K562 (cell line): ENCODE results near the gene ANAPC5. TPM values are rescaled to one million over a fixed set of nuclear protein-coding genes. Genes with fewer than 3 reads are reported as not detected.

Experiments
- ATAC-seq: fragments of 200-7000 bp; cut with Tn5 transposase; 3 replicates; pipeline ENCODE4 v1.9.1; 2020; ENCODE audit warnings: moderate library complexity
- BruUV-seq: library from RNA; stranded (reverse); fragments of 400-500 nt; replicated peaks from 2 replicates; lab custom pipeline; 2021; lab: Mats Ljungman, UMichigan
- CTCF ChIA-PET: fragments of 300-600 bp; formaldehyde crosslinking; extraction: SDS; loops from one replicate; lab custom pipeline; 2021; ENCODE audit warnings: low intra/inter-chr PET ratio; lab: Yijun Ruan, JAX
- POLR2A ChIA-PET: fragments of 300-600, 350-650 bp; sonication (Branson Sonifier 250); formaldehyde crosslinking; extraction: SDS; loops from one replicate; lab custom pipeline; 2021; ENCODE audit warnings: antibody characterized with exemption, inconsistent platforms; lab: Yijun Ruan, JAX
- DNase-seq, 4 experiments: peaks; one replicate each; pipeline versions ENCODE4 v3.0.0 to v3.0.0-alpha.2; 2011 to 2018; ENCODE audit warnings: low spot score in 3 of 4, mixed read lengths in 3 of 4; ENCODE audit errors: extremely low read depth in 1 of 4
- FAIRE-seq: peaks from 2 replicates; lab custom pipeline; 2011; peaks lifted over from hg19 to GRCh38; lab: Jason Lieb, UNC
- H2AFZ ChIP-seq: 2 replicates; pipeline ENCODE4 v1.6.0; 2011; ENCODE audit warnings: low read depth, low read length, control low read depth, inconsistent platforms
- H3K27ac ChIP-seq: fragments of 200-600 bp; 3 replicates; pipeline ENCODE4 v1.8.0; 2011; ENCODE audit warnings: low read depth, mild to moderate bottlenecking, control low read depth, inconsistent platforms, low read length, moderate library complexity, mixed read lengths; ENCODE audit errors: extremely low read depth
- H3K27me3 ChIP-seq, 2 experiments: fragments of 300-600 bp in 1 of 2; 2 replicates in 1 of 2; 3 replicates in 1 of 2; pipeline versions ENCODE4 v1.6.0 to v1.8.0; 2011; ENCODE audit warnings: inconsistent platforms in 2 of 2, low read length in 2 of 2, mild to moderate bottlenecking in 1 of 2, mixed read lengths in 1 of 2, moderate library complexity in 1 of 2; ENCODE audit not compliant: control insufficient read depth in 2 of 2, insufficient read depth in 2 of 2
- H3K36me3 ChIP-seq: fragments of 300-600 bp; 3 replicates; pipeline ENCODE4 v1.8.0; 2011; ENCODE audit warnings: mild to moderate bottlenecking, low read length, inconsistent platforms; ENCODE audit not compliant: control insufficient read depth, insufficient read depth
- H3K4me1 ChIP-seq, 2 experiments: fragments of 200-600 bp in 1 of 2; replicated peaks in 1 of 2; 2 replicates in 1 of 2; 3 replicates in 1 of 2; pipeline versions ENCODE4 v1.5.1 to v1.8.0; 2011; ENCODE audit warnings: inconsistent platforms in 2 of 2, low read length in 2 of 2, mild to moderate bottlenecking in 1 of 2, mixed read lengths in 1 of 2, moderate library complexity in 1 of 2; ENCODE audit not compliant: control insufficient read depth in 2 of 2, insufficient read depth in 2 of 2
- H3K4me2 ChIP-seq: 2 replicates; pipeline ENCODE4 v1.6.1; 2011; ENCODE audit warnings: low read length, control low read depth, inconsistent platforms, mixed read lengths; ENCODE audit not compliant: insufficient read depth
- H3K4me3 ChIP-seq: fragments of 200-600 bp; sonication (generic), shearing (Covaris generic); 2 replicates; pipeline ENCODE4 v1.5.1; 2016; ENCODE audit warnings: control low read depth, inconsistent platforms
- H3K79me2 ChIP-seq: fragments of 200-600 bp; 3 replicates; pipeline ENCODE4 v1.8.0; 2011; ENCODE audit warnings: low read length, inconsistent platforms; ENCODE audit not compliant: control insufficient read depth, insufficient read depth
- H3K9ac ChIP-seq, 2 experiments: 2 replicates each; pipeline versions ENCODE4 v1.6.0 to v1.6.1; 2011; ENCODE audit warnings: low read depth in 2 of 2, low read length in 2 of 2, control low read depth in 1 of 2, inconsistent platforms in 1 of 2, mild to moderate bottlenecking in 1 of 2, mixed read lengths in 1 of 2; ENCODE audit not compliant: insufficient read depth in 1 of 2
- H3K9me1 ChIP-seq: one replicate; pipeline ENCODE4 v1.6.0; 2011; ENCODE audit warnings: inconsistent platforms, mild to moderate bottlenecking, low read length, moderate library complexity; ENCODE audit not compliant: control insufficient read depth, insufficient read depth
- H3K9me3 ChIP-seq: replicated peaks from 2 replicates; pipeline ENCODE4 v1.5.1; 2011; ENCODE audit warnings: low read depth, low read length, inconsistent platforms; ENCODE audit not compliant: control insufficient read depth, insufficient read depth
- H4K20me1 ChIP-seq: replicated peaks from 2 replicates; pipeline ENCODE4 v1.6.1; 2011; ENCODE audit warnings: low read length, inconsistent platforms, mixed read lengths; ENCODE audit not compliant: control insufficient read depth, insufficient read depth
- BCOR ChIP-seq: fragments of 450-650 bp; IDR thresholded peaks from 2 replicates; pipeline ENCODE4 v1.6.1; 2016
- CHAMP1 ChIP-seq: fragments of 450-650 bp; IDR thresholded peaks from 2 replicates; pipeline ENCODE4 v1.6.1; 2016; ENCODE audit warnings: mild to moderate bottlenecking
- DACH1 ChIP-seq: fragments of 450-650 bp; IDR thresholded peaks from 2 replicates; pipeline ENCODE4 v1.6.1; 2018; ENCODE audit not compliant: partially characterized antibody
- HLTF ChIP-seq: fragments of 450-650 bp; IDR thresholded peaks from 2 replicates; pipeline ENCODE4 v1.6.1; 2016
- KDM1A ChIP-seq, 2 experiments: fragments of 450-650 bp; IDR thresholded peaks; 2 replicates each; pipeline ENCODE4 v1.6.1; 2016; ENCODE audit warnings: mild to moderate bottlenecking in 2 of 2
- MCM3 ChIP-seq: fragments of 450-650 bp; IDR thresholded peaks from 2 replicates; pipeline ENCODE4 v1.6.1; 2016
- MLX ChIP-seq, 2 experiments: fragments of 450-650 bp in 1 of 2; sonication (generic) in 1 of 2; formaldehyde crosslinking; conservative IDR thresholded peaks; 2 replicates each; pipeline versions ENCODE4 v1.4.0 to v1.8.1; 2020 to 2022; ENCODE audit warnings: mild to moderate bottlenecking in 1 of 2, missing genetic modification reagents in 1 of 2
- NCOA2 ChIP-seq, 2 experiments: fragments of 450-650 bp; IDR thresholded peaks; 2 replicates each; pipeline ENCODE4 v1.6.1; 2018; ENCODE audit warnings: mild to moderate bottlenecking in 2 of 2, moderate library complexity in 1 of 2; ENCODE audit not compliant: partially characterized antibody in 2 of 2
- POLR2AphosphoS2 ChIP-seq: IDR thresholded peaks from 2 replicates; pipeline ENCODE4 v1.6.1; 2012; ENCODE audit warnings: low read length, improper control_type of control experiment
- RAD21 ChIP-seq, 2 experiments: fragments of 250-450 bp in 1 of 2; fragments of 450-650 bp in 1 of 2; sonication (Bioruptor Pico) in 1 of 2; formaldehyde crosslinking in 1 of 2; IDR thresholded peaks in 1 of 2; conservative IDR thresholded peaks in 1 of 2; 2 replicates each; pipeline versions ENCODE4 v1.4.0 to v1.8.0; 2020 to 2022; ENCODE audit warnings: mild to moderate bottlenecking in 2 of 2, moderate library complexity in 1 of 2
- TCF7L2 ChIP-seq: fragments of 150-350 bp; IDR thresholded peaks from 2 replicates; pipeline ENCODE4 v1.6.1; 2016; ENCODE audit warnings: low read depth, mild to moderate bottlenecking, low read length, moderate library complexity
- TFE3 ChIP-seq: fragments of 450-650 bp; formaldehyde crosslinking; IDR thresholded peaks from 2 replicates; pipeline ENCODE4 v1.4.0; 2020; ENCODE audit warnings: mild to moderate bottlenecking, mixed read lengths
- ZFP36 ChIP-seq: fragments of 150-350 bp; IDR thresholded peaks from 2 replicates; pipeline ENCODE4 v1.6.1; 2018; ENCODE audit warnings: low read length, low read depth; ENCODE audit not compliant: partially characterized antibody
- ZNF232 ChIP-seq: sonication (generic); formaldehyde crosslinking; IDR thresholded peaks from 2 replicates; pipeline ENCODE4 v1.8.0; 2022; ENCODE audit warnings: mild to moderate bottlenecking, missing genetic modification reagents
- ZNF354B ChIP-seq: fragments of 250-450 bp; sonication (Bioruptor Pico); IDR thresholded peaks from 2 replicates; pipeline ENCODE4 v1.4.0; 2020
- ZNF696 ChIP-seq: fragments of 250-450 bp; sonication (Bioruptor Pico); conservative IDR thresholded peaks from 2 replicates; pipeline ENCODE4 v1.4.0; 2020; ENCODE audit warnings: mild to moderate bottlenecking, moderate library complexity
- WGBS: fragments of 100-300 bp; shearing (Covaris generic); methylation state at CpG from one replicate; pipeline ENCODE4 v1.1.6; 2016; ENCODE audit warnings: low coverage, mixed read lengths; ENCODE audit not compliant: insufficient coverage; ENCODE audit errors: missing lambda C conversion rate; 5-methylcytosine and 5-hydroxymethylcytosine counted together
- in situ Hi-C: fragments of 300-500 bp; cut with MboI; formaldehyde crosslinking; loops from 4 replicates; pipeline ENCODE4 v1.15.0; 2018; ENCODE audit warnings: inconsistent platforms, mixed read lengths
- intact Hi-C: fragments of 100-400 bp; cut with micrococcal nuclease; formaldehyde crosslinking; loops from 2 replicates; pipeline ENCODE4 v1.14.2; 2022
- polyA plus RNA-seq, 8 experiments: library from polyadenylated mRNA; depleted of rRNA in 4 of 8; stranded (reverse) in 5 of 8; unstranded in 3 of 8; fragments of >200 nt; fragmentation: Nextera tagmentation in 2 of 8; fragmentation: Illumina TruSeq in 1 of 8; extraction: Ambion mirVana in 2 of 8; extraction: Trizol in 1 of 8; gene quantifications; 2 replicates each; pipeline versions ENCODE4 v1.2.1 to v1.2.3, GENCODE V29; 2011 to 2014; ENCODE audit warnings: inconsistent platforms in 1 of 8, missing spikeins in 1 of 8
- total RNA-seq, 7 experiments: library from RNA; depleted of rRNA in 6 of 7; stranded (reverse); fragments of >200 nt in 6 of 7; fragmentation: Illumina TruSeq in 2 of 7; extraction: Trizol in 2 of 7; gene quantifications; 2 replicates each; pipeline versions ENCODE4 v1.2.1 to v1.2.3, GENCODE V29; 2011 to 2021; ENCODE audit warnings: low replicate concordance in 1 of 7
- TF ChIP-seq, protein P1 (sequence below): fragments of 450-650 bp; IDR thresholded peaks from 2 replicates; pipeline ENCODE4 v1.6.1; 2017; ENCODE audit warnings: mild to moderate bottlenecking, moderate library complexity

ANAPC5 gene
- total and polyA plus RNA-seq, 9 of the 15 experiments (the other 6 are each of a cell fraction or from before 2014, with no cell fraction given) = 136 to 315 (median 197) TPM

DNA sequence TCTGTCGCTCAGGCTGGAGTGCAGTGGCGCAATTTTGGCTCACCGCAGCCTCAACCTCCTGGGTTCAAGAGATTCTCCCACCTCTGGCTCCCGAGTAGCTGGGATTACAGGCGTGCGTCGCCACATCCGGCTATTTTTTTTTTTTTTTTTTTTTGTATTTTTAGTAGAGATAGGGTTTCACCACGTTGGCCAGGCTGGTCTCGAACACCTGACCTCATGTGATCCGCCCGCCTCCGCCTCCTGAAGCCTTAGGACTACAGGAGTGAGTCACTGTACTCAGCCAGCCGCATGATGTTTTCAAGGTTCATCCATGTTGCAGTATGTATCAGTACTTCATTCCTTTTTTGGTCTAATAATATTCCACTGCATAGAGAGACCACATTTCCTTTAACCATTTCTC lies 45.3 kb upstream of the ANAPC5 start:
- Histone ChIP-seq H3K79me2 (peaks cover 40% of the 10 kb centered on the region), H3K4me2 (no peak overlapping the region), H2AFZ (no peak overlapping the region), H3K9ac (no peak overlapping the region), H3K4me3 (no peak overlapping the region), H4K20me1 (no peaks in the 10 kb centered on the region; the same call in 1 of the 2 replicates), H3K9me1 (no peaks in the 10 kb centered on the region), H3K27ac (no peak overlapping the region), H3K9me3 (no peaks in the 10 kb centered on the region), H3K36me3 (peaks cover 4% of the 10 kb centered on the region; the same call in 1 of the 3 replicates), H3K4me1 (peaks cover 3 to 20% of the 10 kb centered on the region in 2 experiments; a peak in 4 of 5 replicates), H3K27me3 (no peaks in the 10 kb centered on the region)
- FAIRE-seq = no peak
- no peak for ATAC-seq
- in situ Hi-C loops (no loop called here), intact Hi-C loops (no loop called here)
- peak in 1 of 4 experiments; percentile 29 for DNase-seq
- no TSS peak for BruUV-seq
- WGBS = 72% methylated on average over 8 of the region's 14 CpGs
- ChIA-PET POLR2A (interaction anchor here (0.7 kb wide), 1 partner anchor 46 kb away, joined by 3 read pairs; no protein-coding TSS in a partner anchor), CTCF (no interaction called here)
- no peak for TF ChIP-seq MCM3
- no peak for TF ChIP-seq ZNF232 (CRISPR knock-in tag)
- no peak for TF ChIP-seq ZFP36
- no peak for TF ChIP-seq TFE3 (CRISPR knock-in tag)
- TF ChIP-seq KDM1A (IDR thresholded peaks at IDR 0.05) = no peak
- TF ChIP-seq POLR2AphosphoS2 = no peak
- no peak for TF ChIP-seq DACH1
- TF ChIP-seq, protein P1, sequence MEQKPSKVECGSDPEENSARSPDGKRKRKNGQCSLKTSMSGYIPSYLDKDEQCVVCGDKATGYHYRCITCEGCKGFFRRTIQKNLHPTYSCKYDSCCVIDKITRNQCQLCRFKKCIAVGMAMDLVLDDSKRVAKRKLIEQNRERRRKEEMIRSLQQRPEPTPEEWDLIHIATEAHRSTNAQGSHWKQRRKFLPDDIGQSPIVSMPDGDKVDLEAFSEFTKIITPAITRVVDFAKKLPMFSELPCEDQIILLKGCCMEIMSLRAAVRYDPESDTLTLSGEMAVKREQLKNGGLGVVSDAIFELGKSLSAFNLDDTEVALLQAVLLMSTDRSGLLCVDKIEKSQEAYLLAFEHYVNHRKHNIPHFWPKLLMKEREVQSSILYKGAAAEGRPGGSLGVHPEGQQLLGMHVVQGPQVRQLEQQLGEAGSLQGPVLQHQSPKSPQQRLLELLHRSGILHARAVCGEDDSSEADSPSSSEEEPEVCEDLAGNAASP = no peak
- no peak for TF ChIP-seq ZNF354B (CRISPR knock-in tag)
- no peak for TF ChIP-seq MLX (CRISPR knock-in tag; conservative IDR thresholded peaks at IDR 0.05)
- TF ChIP-seq HLTF = no peak
- TF ChIP-seq ZNF696 (CRISPR knock-in tag) = no peak
- no peak for TF ChIP-seq CHAMP1
- no peak for TF ChIP-seq RAD21 (CRISPR knock-in tag; conservative IDR thresholded peaks at IDR 0.05 in 1 of 2, IDR thresholded peaks at IDR 0.05 in 1 of 2)
- TF ChIP-seq NCOA2 (IDR thresholded peaks at IDR 0.05; ENCODE audit: partially characterized antibody in 2 of 2) = no peak
- no peak for TF ChIP-seq BCOR
- TF ChIP-seq TCF7L2 = no peak
